GM19452 (cell line): Measurements from ENCODE around the gene SRPK3.

Source experiments
- ATAC-seq: cut with Tn5 transposase; IDR thresholded peaks from one replicate; pipeline ENCODE4 v1.9.1; 2021; ENCODE audit not compliant: unreplicated experiment

SRPK3 gene

DNA sequence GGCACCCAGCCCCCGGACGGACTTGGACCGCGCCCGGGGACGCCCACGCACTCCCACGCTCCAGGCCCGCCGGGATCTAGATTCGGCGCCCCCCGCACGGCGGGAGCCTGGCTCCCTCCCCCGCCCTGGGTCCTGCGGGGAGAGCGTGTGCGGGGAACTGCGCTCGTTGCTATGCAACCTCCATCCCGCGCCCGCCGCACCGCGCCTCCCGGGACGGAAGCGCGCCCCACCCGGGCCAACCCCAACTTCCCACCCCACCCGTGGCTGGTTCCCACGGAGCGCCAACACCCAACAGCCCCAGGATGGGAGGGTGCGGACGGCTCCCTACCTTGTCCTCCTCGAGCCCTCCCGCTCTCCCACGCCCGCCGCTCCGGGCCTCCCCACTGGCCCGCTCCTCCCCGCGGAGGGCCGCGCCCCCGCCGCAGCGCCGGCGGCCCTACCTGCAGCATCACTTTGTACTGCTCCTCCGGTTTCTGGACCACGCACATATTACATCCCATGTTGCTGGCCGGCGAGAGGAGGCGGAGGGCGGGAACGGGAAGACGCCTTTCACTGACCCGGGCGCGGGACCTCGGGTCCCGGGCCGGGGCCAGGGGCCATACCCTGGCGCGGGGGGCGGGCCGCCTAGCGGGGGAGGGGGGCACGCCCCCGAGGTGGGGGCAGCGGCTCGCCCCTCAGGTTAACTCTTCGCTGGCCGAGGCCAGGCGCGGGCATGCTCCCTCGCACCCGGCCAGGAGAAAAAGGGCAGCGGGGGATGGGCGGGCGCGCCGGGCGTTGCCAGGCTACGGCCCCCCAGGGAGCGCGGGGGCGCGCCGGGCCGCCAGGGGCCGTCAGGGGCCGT is 49.2 kb downstream of the SRPK3 start, which contains the start of gene PDZD4:
PDZD4 (minus strand) TSS at position 746 of the 841 bp plus-strand sequence; CDS start at position 500, 246 bp downstream.
- no peak for ATAC-seq

DNA sequence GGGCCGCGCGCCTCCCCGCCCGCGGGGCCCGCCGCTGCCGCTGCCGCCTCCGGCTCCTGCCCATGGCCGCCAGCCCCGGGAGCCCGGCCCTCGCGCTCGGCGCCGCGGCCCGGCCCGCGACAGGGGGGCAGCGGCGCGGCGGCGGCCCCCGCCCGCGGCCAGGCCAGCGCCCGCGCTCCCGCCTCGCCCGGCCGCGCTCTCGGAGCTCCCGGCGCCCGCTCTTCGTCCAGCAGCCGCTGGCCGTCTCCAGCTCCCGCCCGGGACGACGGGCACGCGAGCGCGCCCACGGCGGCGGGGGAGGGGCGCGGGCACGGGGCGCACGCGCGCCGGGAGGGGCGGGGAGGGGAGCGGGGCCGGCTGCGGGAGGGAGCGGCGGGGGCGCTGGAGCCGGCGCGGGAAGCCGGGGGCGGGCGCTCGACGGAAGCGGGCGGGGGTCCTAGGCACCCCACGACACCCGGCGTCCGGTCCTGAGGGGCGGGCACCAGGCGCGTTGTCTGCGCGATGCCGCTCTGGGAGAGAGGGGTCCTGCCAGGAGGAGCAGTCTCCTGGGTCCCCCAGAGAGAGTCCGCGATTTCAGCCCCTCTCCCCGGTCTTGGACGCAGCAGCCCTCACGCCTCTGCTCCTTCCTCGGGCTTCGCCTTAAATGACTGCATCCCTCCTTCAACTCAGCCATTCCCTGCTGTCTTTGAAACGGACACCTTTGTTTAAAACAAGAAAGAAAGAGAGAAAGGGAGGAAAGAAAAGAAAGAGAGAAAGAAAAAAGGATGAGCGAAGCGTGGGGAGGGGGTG is 50.0 kb downstream of the SRPK3 start:
- ATAC-seq: no peak

DNA sequence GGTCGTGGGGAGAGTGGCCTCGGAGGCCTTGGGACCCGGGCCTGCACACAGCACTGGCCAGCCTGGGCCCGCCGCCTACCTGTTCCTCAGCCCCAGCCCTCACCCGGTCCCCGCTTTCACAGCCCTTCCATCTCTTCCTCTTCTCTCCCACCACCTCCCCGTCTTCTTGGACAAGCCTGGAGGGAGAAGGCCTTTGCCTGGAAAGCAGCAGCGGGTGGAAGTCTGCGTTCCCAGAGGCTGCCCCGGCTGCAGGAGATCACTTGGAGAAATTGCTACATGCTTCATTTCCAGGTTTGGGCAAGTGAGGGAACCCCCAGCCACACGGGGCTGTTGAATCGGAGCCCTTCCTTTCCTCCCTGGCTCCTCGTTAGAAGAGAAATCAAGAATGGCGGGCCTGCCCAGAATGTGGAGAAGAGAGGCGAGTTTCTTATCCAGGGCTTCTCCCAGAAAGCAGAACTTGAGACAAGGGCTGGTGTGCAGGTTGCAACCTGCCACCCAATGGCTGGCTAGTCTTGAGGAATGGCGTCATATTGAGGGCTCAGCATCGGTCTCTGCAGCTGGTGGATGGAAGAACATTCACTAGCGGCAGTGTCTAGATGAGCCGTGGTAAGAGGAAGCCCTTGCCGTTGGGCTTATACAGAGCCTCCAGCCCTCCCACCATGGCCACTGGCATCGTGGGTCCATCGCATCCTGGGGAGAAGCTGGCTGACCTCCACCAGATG is 50.7 kb downstream of the SRPK3 start:
- no peak for ATAC-seq

DNA sequence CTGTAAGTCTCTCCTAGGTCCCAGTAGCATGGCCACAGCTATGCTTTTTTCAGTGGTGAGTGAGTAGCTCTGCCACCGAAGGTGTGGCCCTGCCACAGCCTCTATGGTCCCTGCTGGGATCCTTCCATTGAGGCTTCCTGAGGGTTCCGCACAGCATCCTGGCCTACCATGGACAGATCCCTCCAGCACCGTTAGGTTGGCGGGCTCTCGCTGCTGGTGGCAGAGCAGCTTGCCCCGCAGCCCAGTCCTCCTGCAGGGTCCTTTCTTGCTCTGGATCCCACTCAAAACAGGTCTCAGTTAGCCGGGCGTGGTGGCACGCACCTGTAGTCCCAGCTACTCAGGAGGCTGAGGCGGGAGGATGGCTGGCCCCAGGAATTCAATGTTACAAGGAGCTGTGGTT is 51.9 kb downstream of the SRPK3 start:
- ATAC-seq: no peak
